Heart right ventricle (tissue), 16 donors: ENCODE results near the gene EEF1B2. TPM values are rescaled to one million over a fixed set of nuclear protein-coding genes. Genes with fewer than 3 reads are reported as not detected.
"Not testable (repeated sequence)": the region's sequence is repeated elsewhere in the genome, so short reads cannot be mapped to it uniquely, and the experiment has no call there.

Experiments used
- ATAC-seq, 8 donors: fragments of 200-7000 bp; cut with Tn5 transposase; one replicate each; pipeline ENCODE4 v1.9.1; 2020; ENCODE audit warnings: mild to moderate bottlenecking in 8 of 8, moderate library complexity in 8 of 8, moderate number of reproducible peaks in 1 of 8
- DNase-seq, 2 donors: peaks; one replicate each; pipeline ENCODE4 v3.0.0-alpha.2; 2020
- H3K27ac ChIP-seq, 10 donors: fragments of 200-600 bp; sonication (generic) in 2 of 10; one replicate each; pipeline versions ENCODE4 v1.5.0 to v1.8.0; 2020 to 2022; ENCODE audit warnings: mild to moderate bottlenecking in 3 of 10
- H3K27me3 ChIP-seq, 7 donors: fragments of 200-600 bp; one replicate each; pipeline ENCODE4 v1.8.0; 2021 to 2022; ENCODE audit warnings: mild to moderate bottlenecking in 2 of 7
- H3K36me3 ChIP-seq, 9 donors: fragments of 200-600 bp; sonication (generic) in 1 of 9; one replicate each; pipeline versions ENCODE4 v1.5.0 to v1.8.0; 2020 to 2022; ENCODE audit warnings: mild to moderate bottlenecking in 2 of 9
- H3K4me1 ChIP-seq, 9 donors: fragments of 200-600 bp; sonication (generic) in 1 of 9; one replicate each; pipeline versions ENCODE4 v1.5.0 to v1.8.0; 2020 to 2022; ENCODE audit warnings: mild to moderate bottlenecking in 4 of 9
- H3K4me3 ChIP-seq, 10 donors: fragments of 200-600 bp; sonication (generic) in 2 of 10; one replicate each; pipeline versions ENCODE4 v1.5.0 to v1.8.0; 2020 to 2022; ENCODE audit warnings: mild to moderate bottlenecking in 7 of 10, moderate library complexity in 2 of 10
- H3K9me3 ChIP-seq, 11 donors: fragments of 200-600 bp in 10 of 11; sonication (generic) in 2 of 11; one replicate each; pipeline versions ENCODE4 v1.5.0 to v1.8.0; 2013 to 2022; ENCODE audit warnings: mild to moderate bottlenecking in 2 of 11, control low read depth in 1 of 11, moderate library complexity in 1 of 11
- CTCF ChIP-seq, 9 donors: fragments of 200-600 bp; sonication (generic) in 2 of 9; IDR thresholded peaks; one replicate each; pipeline versions ENCODE4 v1.5.0 to v1.8.0; 2021 to 2022; ENCODE audit warnings: antibody characterized with exemption in 9 of 9, mild to moderate bottlenecking in 5 of 9, moderate library complexity in 1 of 9
- WGBS, 2 donors: extraction: QIAGEN DNeasy Blood & Tissue Kit; methylation state at CpG; one replicate each; pipeline ENCODE4 v1.1.7; 2013; ENCODE audit warnings: inconsistent platforms in 1 of 2; 5-methylcytosine and 5-hydroxymethylcytosine counted together
- intact Hi-C, 10 donors: fragments of 100-400 bp; cut with DNase I; formaldehyde crosslinking; loops; one replicate each; pipeline versions ENCODE4 v1.11.1 to v1.14.2; 2022
- polyA plus RNA-seq, 2 donors: library from polyadenylated mRNA; stranded (reverse); fragments of 200-250 nt; gene quantifications; one replicate each; pipeline ENCODE4 v1.2.3, GENCODE V29; 2013
- total RNA-seq, 10 donors: library from RNA; stranded (reverse); fragmentation: NEBNext Ultra II Directional in 3 of 10; extraction: Animal tissue kit (Norgen Biotek cat#: 25700) in 3 of 10; gene quantifications; one replicate each; pipeline versions ENCODE4 v1.2.1 to v1.2.4, GENCODE V29; 2021 to 2023
- donor health status: Arrhythmogenic right ventricular cardiomyopathy.
- donor health status: ischemic (EF 13 %, LVEDD 7.1; RV severe dilation, severe dysfunction).
- donor health status: healthy with polysubstance abuse.
- donor health status: DM: no; HTN: yes; CAD: no.
- donor health status: DM: no; HTN: no; CAD: no.
- donor health status: ischemic (EF 25% LVEDD 6.9; RV normal size, moderate dysfunction).
- donor health status: ischemic (EF 25% LVEDD 5.7; RV mildly dilated, moderate dysfunction).
- donor health status: healthy.
- donor health status: DM: yes; HTN: yes; CAD: no.
- donor health status: Ischemic cardiomyopathy.
- donor health status: ischemic (EF 35%, LVEDD 5.7; RV mildly dilated, moderate dysfunction).
- donor health status: nonischemic (EF 11% LVEDD 7.7; RV severe dilation, severe dysfunction).
- donor health status: DM: yes; HTN: yes; CAD: no.
- donor health status: PGD.
- donor health status: ischemic (EF 29% LVEDD 5.4; RV normal size, mild dysfunction).
- donor health status: nonischemic (EF 23%, LVEDD 6.1; RV moderate dilation, normal function).

Gene EEF1B2
- total and polyA plus RNA-seq, 12 donors, result 205 to 813 (median 228) TPM

- intact Hi-C loops, result loop anchor here in 7 of 10 donors (5.0 to 10.0 kb wide), 5 partner anchors 91 to 284 kb away; partner anchors contain the start of gene ADAM23 (in 1 of the 7)
- no peak for TF ChIP-seq CTCF (IDR thresholded peaks at IDR 0.05)
- 87% methylated on average over 3 of the region's 3 CpGs for WGBS, 2 donors
- Histone ChIP-seq H3K27me3 (no peaks in the 10 kb centered on the region), H3K4me3 (no peak overlapping the region), H3K4me1 (peaks cover 8 to 24% (median 12%) of the 10 kb centered on the region in 9 donors), H3K36me3 (peaks cover 0 to 62% (median 15%) of the 10 kb centered on the region in 9 donors), H3K9me3 (peaks cover 0 to 6% (median 0%) of the 10 kb centered on the region in 11 donors), H3K27ac (no peak overlapping the region)
- ATAC-seq (no peak), DNase-seq (no peak)
Measured at GRCh38 chr2:206163251-206163880, 3.7 kb downstream of the EEF1B2 start.

DNA sequence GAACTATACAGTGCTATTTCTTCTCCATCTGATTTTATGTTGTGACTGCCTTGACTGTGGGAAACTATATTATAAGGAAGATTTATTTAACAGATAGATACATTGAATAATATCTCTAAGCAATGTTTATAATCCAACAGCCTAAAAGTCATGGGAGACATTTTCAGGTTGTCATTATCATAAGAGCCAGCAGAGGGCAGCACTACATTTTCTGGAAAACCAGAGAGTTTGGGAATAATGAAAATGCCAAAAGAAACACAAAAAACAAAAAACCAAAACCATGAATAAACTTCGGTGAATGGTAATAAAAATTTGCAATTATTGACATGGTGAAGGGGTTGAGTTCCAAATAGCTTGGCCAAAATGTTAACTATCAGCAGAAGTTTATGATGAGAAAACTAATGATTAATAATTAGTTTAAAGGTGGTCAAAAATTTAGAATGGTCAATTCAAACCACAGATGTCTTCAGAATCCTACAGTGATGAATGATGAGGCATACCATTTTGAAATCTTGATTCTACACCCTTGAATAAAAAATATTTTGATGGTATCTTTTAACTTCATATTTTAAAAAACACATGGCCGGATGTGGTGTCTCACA is 4.7 kb downstream of the EEF1B2 start:
- ATAC-seq (no peak), DNase-seq (peak in 1 of 2 donors; percentile 35)
- peak; percentile 48 to 84 (median 80) for TF ChIP-seq CTCF (IDR thresholded peaks at IDR 0.05)
- no peak overlapping the region for H3K4me3 ChIP-seq
- H3K27ac ChIP-seq, result no peak overlapping the region
- peaks cover 0 to 8% (median 0%) of the 10 kb centered on the region in 11 donors for H3K9me3 ChIP-seq
- H3K27me3 ChIP-seq, result no peaks in the 10 kb centered on the region
- intact Hi-C loops, result loop anchor here in 7 of 10 donors (5.0 to 10.0 kb wide), 5 partner anchors 90 to 283 kb away; partner anchors contain the start of gene ADAM23 (in 1 of the 7)
- WGBS, 2 donors, result 65% methylated on average over 2 of the region's 2 CpGs
- peaks cover 0 to 62% (median 15%) of the 10 kb centered on the region in 9 donors for H3K36me3 ChIP-seq
- H3K4me1 ChIP-seq, result peaks cover 8 to 23% (median 12%) of the 10 kb centered on the region in 9 donors

GRCh38 chr2:206168230-206168629 is 8.5 kb downstream of the EEF1B2 start:
- not testable (repeated sequence) for H3K9me3 ChIP-seq, H3K4me3 ChIP-seq, H3K27ac ChIP-seq, H3K4me1 ChIP-seq, H3K27me3 ChIP-seq, ATAC-seq, DNase-seq
- H3K36me3 ChIP-seq, result peaks cover 0 to 36% (median 4%) of the 10 kb centered on the region in 9 donors
- intact Hi-C loops, result loop anchor here in 4 of 10 donors (10.0 kb wide), 2 partner anchors 87 to 97 kb away; no protein-coding TSS in a partner anchor
- 96 to 98% methylated on average over 4 of the region's 4 CpGs for WGBS, 2 donors

DNA sequence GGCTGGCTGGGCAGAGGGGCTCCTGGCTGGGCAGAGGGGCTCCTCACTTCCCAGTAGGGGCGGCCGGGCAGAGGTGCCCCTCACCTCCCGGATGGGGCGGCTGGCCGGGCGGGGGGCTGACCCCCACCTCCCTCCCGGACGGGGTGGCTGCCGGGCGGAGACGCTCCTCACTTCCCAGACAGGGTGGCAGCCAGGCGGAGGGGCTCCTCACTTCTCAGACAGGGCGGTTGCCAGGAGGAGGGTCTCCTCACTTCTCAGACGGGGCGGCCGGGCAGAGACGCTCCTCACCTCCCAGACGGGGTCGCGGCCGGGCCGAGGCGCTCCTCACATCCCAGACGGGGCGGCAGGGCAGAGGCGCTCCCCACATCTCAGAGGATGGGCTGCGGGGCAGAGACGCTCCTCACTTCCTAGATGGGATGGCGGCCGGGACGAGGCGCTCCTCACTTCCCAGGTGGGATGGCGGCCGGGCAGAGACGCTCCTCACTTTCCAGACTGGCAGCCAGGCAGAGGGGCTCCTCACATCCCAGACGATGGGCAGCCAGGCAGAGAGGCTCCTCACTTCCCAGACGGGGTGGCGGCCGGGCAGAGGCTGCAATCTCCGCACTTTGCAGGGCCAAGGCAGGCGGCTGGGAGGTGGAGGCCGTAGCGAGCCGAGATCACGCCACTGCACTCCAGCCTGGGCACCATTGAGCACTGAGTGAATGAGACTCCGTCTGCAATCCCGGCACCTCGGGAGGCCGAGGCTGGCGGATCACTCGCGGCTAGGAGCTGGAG is 12.1 kb downstream of the EEF1B2 start:
- peaks cover 0 to 15% (median 0%) of the 10 kb centered on the region in 9 donors for H3K36me3 ChIP-seq
- intact Hi-C loops, result loop anchor here in 1 of 10 donors (10.0 kb wide), 1 partner anchor 83 kb away; no protein-coding TSS in a partner anchor
- not testable (repeated sequence) for DNase-seq, H3K4me1 ChIP-seq, H3K9me3 ChIP-seq, ATAC-seq, H3K27ac ChIP-seq, H3K27me3 ChIP-seq, H3K4me3 ChIP-seq
- WGBS, 2 donors, result 97% methylated on average over 26 to 42 of the region's 52 CpGs

DNA sequence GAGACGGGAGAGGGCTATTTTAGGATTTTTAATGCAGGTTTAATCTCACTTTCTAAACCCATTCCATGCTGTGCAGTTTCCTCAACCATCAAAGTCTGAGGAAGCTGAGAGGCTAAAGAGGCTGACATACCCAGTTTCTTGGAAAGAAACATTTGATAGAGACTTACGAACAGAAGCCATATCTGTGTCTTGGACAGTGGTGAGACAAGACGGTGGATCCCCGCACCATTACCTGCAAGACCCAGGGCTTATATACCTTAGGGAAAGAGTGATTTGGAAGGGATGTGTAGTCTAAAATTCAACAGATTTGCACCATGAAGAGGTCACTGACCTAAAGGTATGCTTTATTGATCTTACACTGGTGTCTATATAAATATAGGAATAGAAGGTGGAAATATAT is 13.5 kb downstream of the EEF1B2 start:
- WGBS, 2 donors, result 95 to 97% methylated on average over 4 of the region's 4 CpGs
- DNase-seq, result no peak
- no peak overlapping the region for H3K4me3 ChIP-seq
- no peak overlapping the region for H3K27ac ChIP-seq
- H3K4me1 ChIP-seq, result no peaks in the 10 kb centered on the region
- no peak for TF ChIP-seq CTCF (IDR thresholded peaks at IDR 0.05)
- no peak for ATAC-seq
- H3K27me3 ChIP-seq, result no peaks in the 10 kb centered on the region
- intact Hi-C loops, result loop anchor here in 1 of 10 donors (10.0 kb wide), 1 partner anchor 82 kb away; no protein-coding TSS in a partner anchor
- H3K36me3 ChIP-seq, result peaks cover 0 to 2% (median 0%) of the 10 kb centered on the region in 9 donors
- peaks cover 0 to 3% (median 0%) of the 10 kb centered on the region in 11 donors for H3K9me3 ChIP-seq
